PFSK-1 (cell line): ENCODE measurements around the gene GRIN2D.

ENCODE experiments used
- FOXP2 ChIP-seq: optimal IDR thresholded peaks from 2 replicates; pipeline ENCODE3; 2011; ENCODE audit warnings: borderline replicate concordance, control low read depth, inconsistent platforms; ENCODE audit not compliant: insufficient read depth; ENCODE audit errors: extremely low read length, extremely low read depth
- POLR2AphosphoS5 ChIP-seq: IDR thresholded peaks from 2 replicates; pipeline ENCODE4 v1.6.1; 2012; ENCODE audit warnings: low read depth, mild to moderate bottlenecking, control low read depth, low read length, moderate library complexity
- REST ChIP-seq, 2 experiments: IDR thresholded peaks; 2 replicates each; pipeline versions ENCODE4 v1.6.1 to v1.8.0; 2011 to 2012; ENCODE audit warnings: low read depth in 2 of 2, low read length in 2 of 2, control low read depth in 1 of 2, inconsistent platforms in 1 of 2, mild to moderate bottlenecking in 1 of 2, moderate library complexity in 1 of 2; ENCODE audit not compliant: insufficient read depth in 1 of 2
- SIN3A ChIP-seq: IDR thresholded peaks from 2 replicates; pipeline ENCODE4 v1.6.1; 2012; ENCODE audit warnings: mild to moderate bottlenecking, low read length, moderate library complexity, borderline replicate concordance; ENCODE audit not compliant: insufficient read depth
- TAF1 ChIP-seq: IDR thresholded peaks from 2 replicates; pipeline ENCODE4 v1.6.1; 2012; ENCODE audit warnings: low read length, control low read depth, borderline replicate concordance; ENCODE audit not compliant: insufficient read depth

Gene GRIN2D

GRCh38 chr19:48395170-48395455 lies 1.6 kb downstream of the GRIN2D start:
- no peak for TF ChIP-seq TAF1
- TF ChIP-seq SIN3A = no peak
- no peak for TF ChIP-seq POLR2AphosphoS5
- TF ChIP-seq REST (IDR thresholded peaks at IDR 0.05; ENCODE audit: insufficient read depth in 1 of 2, low read depth in 2 of 2, low read length in 2 of 2) = no peak
- no peak for TF ChIP-seq FOXP2

GRCh38 chr19:48395499-48395898 lies 2.0 kb downstream of the GRIN2D start:
- TF ChIP-seq POLR2AphosphoS5 = no peak
- no peak for TF ChIP-seq REST (IDR thresholded peaks at IDR 0.05; ENCODE audit: insufficient read depth in 1 of 2, low read depth in 2 of 2, low read length in 2 of 2)
- TF ChIP-seq TAF1 = no peak
- no peak for TF ChIP-seq SIN3A
- no peak for TF ChIP-seq FOXP2

GRCh38 chr19:48396016-48396823 lies 2.8 kb downstream of the GRIN2D start:
- TF ChIP-seq TAF1 (no peak), SIN3A (no peak), FOXP2 (no peak), POLR2AphosphoS5 (no peak), REST (IDR thresholded peaks at IDR 0.05; ENCODE audit: insufficient read depth in 1 of 2, low read depth in 2 of 2, low read length in 2 of 2) (no peak)

DNA sequence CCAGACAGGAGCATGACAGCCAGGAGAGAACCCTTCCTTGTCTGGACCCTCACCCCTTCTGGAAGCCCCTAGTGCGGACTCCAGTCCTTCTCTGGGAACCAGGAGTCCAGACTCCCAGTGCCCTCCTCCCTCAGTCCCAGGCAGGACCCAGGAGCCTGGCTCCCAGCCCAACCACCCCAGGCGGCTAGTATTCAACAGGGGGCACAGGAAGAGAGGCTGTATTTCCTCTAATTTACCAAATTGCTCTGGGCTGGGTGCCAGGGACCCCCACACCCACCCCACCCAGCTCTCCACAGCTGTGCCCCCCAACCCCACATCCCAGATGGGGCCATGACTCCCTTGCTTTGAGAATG lies 3.3 kb downstream of the GRIN2D start:
- no peak for TF ChIP-seq SIN3A
- TF ChIP-seq TAF1 = no peak
- no peak for TF ChIP-seq REST (IDR thresholded peaks at IDR 0.05; ENCODE audit: insufficient read depth in 1 of 2, low read depth in 2 of 2, low read length in 2 of 2)
- TF ChIP-seq POLR2AphosphoS5 = no peak
- no peak for TF ChIP-seq FOXP2
